AG09309 (cell line): ENCODE results near the gene RBM44.

ENCODE experiments used
- DNase-seq: peaks from one replicate; pipeline ENCODE4 v3.0.0-alpha.2; 2010; ENCODE audit warnings: low read depth
- H3K4me3 ChIP-seq: 2 replicates; pipeline ENCODE4 v1.5.1; 2011; ENCODE audit warnings: mild to moderate bottlenecking, low read depth, low read length, moderate library complexity; ENCODE audit not compliant: control insufficient read depth
- TF ChIP-seq, protein P1 (sequence below): IDR thresholded peaks from 2 replicates; pipeline ENCODE4 v1.5.1; 2011; ENCODE audit warnings: mild to moderate bottlenecking, low read depth, low read length, inconsistent platforms; ENCODE audit not compliant: insufficient read depth, control insufficient read depth; ENCODE audit errors: missing control alignments

RBM44 gene

DNA sequence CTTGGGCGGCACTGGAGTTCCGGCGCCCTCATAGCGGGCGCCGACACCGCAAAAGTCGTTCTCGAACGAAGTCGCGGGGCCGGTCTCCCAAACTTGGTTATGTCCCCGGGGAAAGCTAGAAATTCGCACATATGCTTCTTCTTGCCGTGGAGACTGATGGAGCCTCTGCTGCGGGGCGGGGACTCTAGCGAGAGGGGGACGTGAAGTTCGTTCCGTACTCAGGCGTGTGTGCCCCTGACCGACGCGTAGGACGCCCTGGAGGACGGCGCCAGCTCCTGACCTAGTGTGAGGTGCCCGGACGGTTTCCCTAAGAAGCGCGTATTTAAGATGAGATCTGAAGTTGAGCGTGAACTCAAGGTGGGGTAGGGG, 465 bp downstream of the RBM44 start:
- TF ChIP-seq, protein P1, sequence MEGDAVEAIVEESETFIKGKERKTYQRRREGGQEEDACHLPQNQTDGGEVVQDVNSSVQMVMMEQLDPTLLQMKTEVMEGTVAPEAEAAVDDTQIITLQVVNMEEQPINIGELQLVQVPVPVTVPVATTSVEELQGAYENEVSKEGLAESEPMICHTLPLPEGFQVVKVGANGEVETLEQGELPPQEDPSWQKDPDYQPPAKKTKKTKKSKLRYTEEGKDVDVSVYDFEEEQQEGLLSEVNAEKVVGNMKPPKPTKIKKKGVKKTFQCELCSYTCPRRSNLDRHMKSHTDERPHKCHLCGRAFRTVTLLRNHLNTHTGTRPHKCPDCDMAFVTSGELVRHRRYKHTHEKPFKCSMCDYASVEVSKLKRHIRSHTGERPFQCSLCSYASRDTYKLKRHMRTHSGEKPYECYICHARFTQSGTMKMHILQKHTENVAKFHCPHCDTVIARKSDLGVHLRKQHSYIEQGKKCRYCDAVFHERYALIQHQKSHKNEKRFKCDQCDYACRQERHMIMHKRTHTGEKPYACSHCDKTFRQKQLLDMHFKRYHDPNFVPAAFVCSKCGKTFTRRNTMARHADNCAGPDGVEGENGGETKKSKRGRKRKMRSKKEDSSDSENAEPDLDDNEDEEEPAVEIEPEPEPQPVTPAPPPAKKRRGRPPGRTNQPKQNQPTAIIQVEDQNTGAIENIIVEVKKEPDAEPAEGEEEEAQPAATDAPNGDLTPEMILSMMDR, result no peak
- H3K4me3 ChIP-seq, result no peak overlapping the region
- DNase-seq, result no peak

GRCh38 chr2:237801466-237801865, 2.9 kb downstream of the RBM44 start:
- DNase-seq, result no peak
- no peak overlapping the region for H3K4me3 ChIP-seq
- TF ChIP-seq, protein P1, result no peak

DNA sequence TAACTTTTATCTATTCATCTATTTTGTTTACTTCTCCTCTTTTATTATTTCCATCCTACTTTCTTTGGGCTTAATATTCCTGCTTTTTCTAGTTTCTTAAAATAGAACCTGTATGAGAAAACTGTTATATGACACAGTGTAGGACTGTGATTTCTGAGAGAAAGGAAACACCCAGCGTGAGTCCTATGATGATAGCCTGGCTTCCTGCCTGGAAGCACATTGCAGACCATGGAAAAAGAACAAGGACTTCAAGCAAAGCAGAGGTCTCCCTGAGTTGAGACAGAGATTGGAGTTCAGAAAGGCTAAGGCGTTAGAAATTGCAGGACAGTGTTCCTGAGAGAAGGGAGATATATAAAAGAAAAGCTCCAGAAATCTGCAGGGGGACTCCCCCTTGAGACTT, 7.8 kb downstream of the RBM44 start:
- peak; percentile 2 for DNase-seq
- TF ChIP-seq, protein P1, result no peak
- H3K4me3 ChIP-seq, result no peak overlapping the region

- TF ChIP-seq, protein P1, result no peak
- no peak overlapping the region for H3K4me3 ChIP-seq
- no peak for DNase-seq
These were observed 17.1 kb downstream of the RBM44 start for GRCh38 chr2:237815637-237816036.

GRCh38 chr2:237816531-237816930, 18.0 kb downstream of the RBM44 start:
- no peak overlapping the region for H3K4me3 ChIP-seq
- no peak for DNase-seq
- TF ChIP-seq, protein P1, result no peak

GRCh38 chr2:237818066-237818473, 19.5 kb downstream of the RBM44 start:
- DNase-seq, result peak; percentile 75
- no peak overlapping the region for H3K4me3 ChIP-seq
- TF ChIP-seq, protein P1, result no peak

- H3K4me3 ChIP-seq, result no peak overlapping the region
- TF ChIP-seq, protein P1, result no peak
- no peak for DNase-seq
These were observed 20.7 kb downstream of the RBM44 start for GRCh38 chr2:237819231-237819630.
